Hematopoietic multipotent progenitor cell treated with erythropoietin and hydrocortisone succinate and interleukin-3 and kit ligand, for 17 days (in vitro differentiated cells): ENCODE measurements around the gene NEDD8.
"Not testable (repeated sequence)": the region's sequence is repeated elsewhere in the genome, so short reads cannot be mapped to it uniquely, and the experiment has no call there.

Experiments used
- DNase-seq: peaks from one replicate; pipeline ENCODE4 v3.0.0-alpha.2; 2015; ENCODE audit warnings: low spot score

NEDD8 gene

DNA sequence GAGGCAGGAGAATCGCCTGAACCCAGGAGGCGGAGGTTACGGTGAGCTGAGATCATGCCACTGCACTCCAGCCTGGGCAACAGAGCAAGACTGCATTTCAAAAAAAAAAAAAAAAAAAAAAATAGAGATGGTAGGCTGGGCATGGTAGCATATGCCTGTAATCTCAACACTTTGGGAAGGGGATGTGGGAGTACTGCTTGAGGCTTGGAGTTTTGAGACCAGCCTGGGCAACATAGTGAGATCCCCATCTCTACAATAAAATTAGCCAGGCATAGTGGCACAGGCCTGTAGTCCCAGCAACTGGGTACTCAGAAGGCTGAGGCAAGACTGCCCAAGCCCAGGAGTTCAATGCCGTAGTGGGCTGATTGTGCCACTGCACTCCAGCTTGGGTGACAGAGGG lies 9.2 kb downstream of the NEDD8 start:
- not testable (repeated sequence) for DNase-seq

DNA sequence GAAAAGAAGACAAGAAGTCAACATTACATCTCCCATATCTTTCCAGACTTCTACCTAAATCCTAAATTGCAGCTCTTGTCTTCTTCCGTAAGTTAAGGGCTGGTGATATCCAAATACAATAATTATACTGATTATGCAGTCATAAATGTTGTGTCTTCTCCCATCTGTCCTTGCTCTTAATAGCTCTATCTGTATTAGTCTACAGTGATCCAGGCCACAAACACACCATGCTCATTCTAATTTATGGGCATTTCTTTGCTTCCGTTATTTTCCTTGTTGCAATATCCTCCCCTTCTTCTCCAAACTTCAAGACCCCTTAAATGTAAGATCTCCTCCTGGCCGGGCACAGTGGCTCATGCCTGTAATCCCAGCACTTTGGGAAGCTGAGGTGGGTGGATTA lies 12.6 kb downstream of the NEDD8 start:
- DNase-seq = no peak

DNA sequence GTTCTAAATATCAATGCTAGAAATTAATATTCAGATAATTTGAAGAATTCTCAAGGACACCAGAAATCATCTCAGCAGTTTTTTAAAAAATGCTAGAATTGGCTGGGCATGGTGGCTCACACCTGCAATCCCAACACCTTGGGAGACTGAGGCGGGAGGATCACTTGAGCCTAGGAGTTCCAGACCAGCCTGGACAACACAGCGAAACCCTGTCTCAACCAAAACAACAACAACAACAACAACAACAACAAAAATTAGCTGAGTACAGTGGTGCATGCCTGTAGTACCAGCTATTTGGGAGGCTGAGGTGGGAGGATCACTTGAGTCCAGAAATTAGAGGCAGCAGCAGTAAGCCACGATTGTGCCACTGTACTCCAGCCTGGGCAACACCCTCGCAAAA lies 13.1 kb downstream of the NEDD8 start:
- no peak for DNase-seq

DNA sequence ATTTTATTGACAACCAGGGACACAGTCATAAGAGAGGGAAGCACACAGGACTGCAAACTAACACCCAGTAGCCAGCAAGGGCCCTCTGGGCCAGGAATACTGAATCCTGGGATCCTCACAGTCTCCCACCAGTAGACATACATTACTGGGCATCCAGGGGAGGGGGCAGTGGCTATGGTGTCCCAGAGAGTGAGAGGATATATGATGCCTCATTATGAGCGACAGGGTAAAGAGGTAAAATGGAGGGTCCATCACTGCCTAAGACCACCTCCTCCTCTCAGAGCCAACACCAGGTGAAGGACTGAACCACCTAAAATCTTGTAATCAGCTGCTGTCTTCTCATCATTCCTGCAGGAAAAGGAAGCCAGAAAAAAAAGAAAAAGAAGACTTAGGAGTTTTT lies 15.3 kb downstream of the NEDD8 start:
- not testable (repeated sequence) for DNase-seq

DNA sequence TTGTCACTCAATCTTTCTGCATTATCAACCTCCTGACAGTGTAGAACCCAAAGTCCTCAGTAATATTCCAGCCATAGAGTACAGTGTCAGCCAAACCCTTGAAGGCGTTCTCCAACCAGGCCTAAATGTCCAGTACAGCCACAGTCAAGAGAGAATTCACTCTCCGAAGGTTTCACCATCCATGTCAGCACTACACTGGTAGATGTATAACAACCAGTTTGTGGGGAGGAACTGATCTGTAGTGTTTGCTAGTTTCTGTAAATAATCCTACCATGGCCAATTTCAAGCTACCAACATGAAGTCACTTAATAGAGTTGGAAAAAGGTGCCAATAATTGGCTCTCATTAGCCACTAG lies 15.8 kb downstream of the NEDD8 start:
- DNase-seq = no peak

DNA sequence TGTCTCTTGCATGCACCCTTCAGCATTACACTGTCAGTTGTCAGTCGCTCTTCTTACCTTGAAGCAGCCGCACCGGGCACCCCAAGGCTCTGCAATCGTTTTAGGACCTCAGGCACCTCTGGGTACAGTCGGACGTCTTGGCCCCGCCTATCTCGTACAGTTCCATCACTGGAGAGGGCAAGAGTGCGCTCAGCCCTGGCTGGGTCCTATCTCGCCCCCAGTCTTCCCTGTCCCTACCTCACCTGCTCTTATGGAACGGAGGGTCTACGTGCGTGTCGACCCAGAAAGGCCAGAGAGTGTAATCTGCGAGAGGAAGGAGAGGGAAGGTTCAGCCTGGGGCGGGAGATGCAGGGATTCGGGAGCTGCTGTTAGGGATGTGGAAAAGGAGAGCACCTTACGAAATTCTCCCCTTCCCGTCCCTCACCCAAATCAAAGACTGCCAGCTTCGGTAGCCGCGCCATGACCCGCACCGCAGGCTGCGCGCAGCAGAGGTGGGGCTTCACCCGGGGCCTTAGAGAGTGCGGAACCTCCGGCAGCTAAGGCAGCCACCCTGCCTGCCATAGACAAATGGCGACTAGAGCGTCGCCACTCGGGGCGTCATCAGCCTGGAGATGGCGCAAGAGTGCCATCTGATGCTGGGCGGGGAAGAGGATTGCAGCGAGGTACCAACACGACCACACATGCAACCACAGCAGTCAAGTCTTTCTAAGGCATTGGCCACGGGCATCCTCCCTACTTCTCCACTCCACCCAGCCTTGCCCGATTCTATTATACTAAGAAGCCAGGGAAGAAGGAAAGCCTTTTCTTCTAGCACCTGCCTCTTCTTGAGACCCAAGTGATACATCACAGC lies 16.4 kb downstream of the NEDD8 start, which contains the start of gene MDP1:
Gene MDP1 (minus strand): TSS at position 572 of the 850 bp plus-strand sequence. CDS start 111 bp downstream, at position 461.
- peak; percentile 91 for DNase-seq

DNA sequence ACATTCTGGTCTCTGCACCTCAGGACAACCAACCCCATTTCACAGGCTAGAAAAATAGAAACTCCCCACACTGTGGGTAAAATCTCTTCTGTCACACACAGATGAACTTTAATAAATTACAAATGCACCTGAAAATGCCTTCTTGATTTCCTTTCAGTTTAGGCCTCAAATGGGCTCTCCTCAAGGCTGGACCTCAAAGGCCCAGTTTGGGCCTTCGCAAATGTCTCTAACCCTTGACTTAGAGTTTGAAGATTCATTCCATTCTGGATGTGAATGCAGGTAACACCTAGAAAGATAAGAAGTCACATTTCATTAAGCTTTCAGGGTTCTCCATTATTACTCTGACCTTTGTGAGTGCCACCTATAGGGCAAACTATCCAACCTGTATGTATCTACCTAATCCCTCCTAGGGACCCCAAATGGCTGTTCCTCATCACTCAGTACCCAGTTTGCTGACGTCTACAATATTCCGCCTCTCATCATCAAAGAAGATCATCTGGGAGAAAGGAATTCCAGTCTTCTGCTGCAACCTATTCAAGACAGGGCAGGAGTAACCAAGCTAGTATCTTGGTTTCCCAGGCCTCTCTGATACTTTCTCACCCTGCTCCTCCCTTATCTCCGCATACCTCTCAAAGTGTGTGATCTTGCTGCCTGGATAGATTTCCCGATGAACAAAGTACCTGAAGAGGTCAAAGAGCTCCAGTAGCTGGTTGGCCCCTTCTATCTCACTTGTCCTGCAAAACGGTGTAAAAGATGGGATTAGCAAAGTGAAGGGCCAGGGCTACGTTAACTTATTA lies 18.1 kb downstream of the NEDD8 start:
- DNase-seq = no peak

DNA sequence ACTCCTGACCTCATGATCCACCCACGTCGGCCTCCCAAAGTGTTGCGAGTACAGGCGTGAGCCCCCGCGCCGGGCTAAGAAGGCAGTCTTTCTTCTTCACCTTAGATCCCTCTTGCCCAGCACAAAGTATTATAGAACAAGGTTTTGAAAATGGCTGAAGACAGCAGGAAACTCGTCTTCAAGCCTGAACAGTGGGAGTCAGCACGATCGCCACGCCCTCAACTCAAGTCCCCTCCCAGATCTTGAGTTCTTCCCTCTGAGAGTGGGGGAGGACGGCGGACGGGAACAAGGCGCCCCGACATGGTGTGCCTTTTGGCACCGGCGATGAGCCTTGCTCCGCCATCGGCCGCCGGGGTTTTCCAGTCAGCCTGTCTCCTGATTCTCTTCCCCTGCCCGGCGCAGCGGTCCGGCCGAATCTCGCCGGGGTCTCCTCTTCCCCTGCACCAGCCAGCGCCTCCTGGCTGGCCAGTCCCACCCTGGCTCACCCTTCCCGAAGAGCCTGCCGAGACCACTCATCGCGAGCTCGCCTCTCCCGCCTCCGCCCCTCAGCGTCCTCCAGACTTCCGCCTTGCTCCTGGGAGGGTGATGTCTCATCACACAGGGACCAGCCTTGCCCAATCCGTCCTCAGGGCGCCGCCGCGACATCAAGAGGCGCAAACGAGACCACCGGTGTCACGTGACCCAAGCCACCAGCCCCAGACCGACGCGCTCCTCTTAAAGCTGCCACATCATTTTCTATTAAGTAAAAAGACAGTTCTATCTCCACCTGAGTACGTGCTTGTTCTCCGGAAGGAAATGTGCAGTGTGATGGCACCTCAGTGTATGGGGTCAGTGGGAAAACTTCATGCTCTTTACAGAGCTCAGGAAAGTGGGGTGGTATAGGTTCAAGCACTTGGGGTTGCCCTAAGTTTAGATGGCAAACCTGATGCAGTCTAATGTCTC lies 19.0 kb downstream of the NEDD8 start, which contains the start of gene CHMP4A:
Gene CHMP4A (minus strand): TSS at position 565 of the 942 bp plus-strand sequence. CDS start 49 bp downstream, at position 516.
- peak; percentile 84 for DNase-seq

DNA sequence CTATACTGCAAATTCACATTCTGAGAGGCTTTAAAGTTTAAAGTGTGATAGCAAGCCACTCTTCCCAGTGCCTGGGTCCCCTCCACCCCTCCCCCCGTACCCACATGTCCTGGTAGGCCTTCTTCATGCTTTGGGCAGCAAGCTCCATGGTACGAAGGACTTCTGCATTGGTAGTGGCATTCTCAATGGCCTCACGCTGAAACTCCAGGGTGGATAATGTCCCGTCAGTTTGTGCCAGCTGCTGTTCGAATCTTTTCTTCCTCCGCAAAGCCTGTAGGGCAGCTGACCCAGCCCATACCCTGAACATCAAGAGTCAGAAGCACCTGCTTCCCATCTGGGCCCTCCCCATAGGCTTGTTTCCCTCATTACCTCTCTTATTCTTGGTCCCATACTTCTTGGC lies 20.9 kb downstream of the NEDD8 start:
- DNase-seq = no peak

DNA sequence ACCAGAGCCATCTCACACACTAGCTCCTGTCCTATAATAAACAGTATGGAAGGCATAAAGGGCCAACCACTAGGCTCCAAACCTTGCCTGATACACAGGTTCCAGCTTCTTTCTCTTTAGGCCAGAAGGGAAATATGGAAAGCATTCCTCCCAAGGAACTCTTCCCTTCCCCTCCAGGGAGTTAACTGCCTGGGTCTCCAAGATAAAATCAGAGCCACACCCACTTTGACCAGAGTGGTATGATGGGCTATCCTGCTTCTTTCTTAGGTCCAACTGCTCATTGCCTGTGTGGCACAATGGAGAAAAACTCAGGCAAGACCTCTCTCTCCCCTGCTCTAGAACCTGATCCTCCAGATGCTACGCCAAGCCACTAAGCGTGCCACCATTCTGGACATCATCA lies 24.5 kb downstream of the NEDD8 start:
- DNase-seq = no peak

DNA sequence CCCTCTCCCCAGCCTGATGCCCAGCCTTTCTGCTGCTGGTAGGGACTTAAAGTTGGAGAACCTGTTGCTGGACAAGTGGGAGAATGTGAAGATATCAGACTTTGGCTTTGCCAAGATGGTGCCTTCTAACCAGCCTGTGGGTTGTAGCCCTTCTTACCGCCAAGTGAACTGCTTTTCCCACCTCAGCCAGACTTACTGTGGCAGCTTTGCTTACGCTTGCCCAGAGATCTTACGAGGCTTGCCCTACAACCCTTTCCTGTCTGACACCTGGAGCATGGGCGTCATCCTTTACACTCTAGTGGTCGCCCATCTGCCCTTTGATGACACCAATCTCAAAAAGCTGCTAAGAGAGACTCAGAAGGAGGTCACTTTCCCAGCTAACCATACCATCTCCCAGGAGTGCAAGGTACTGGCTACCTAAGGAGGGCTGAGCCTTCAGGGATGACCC lies 25.0 kb downstream of the NEDD8 start:
- DNase-seq = no peak

DNA sequence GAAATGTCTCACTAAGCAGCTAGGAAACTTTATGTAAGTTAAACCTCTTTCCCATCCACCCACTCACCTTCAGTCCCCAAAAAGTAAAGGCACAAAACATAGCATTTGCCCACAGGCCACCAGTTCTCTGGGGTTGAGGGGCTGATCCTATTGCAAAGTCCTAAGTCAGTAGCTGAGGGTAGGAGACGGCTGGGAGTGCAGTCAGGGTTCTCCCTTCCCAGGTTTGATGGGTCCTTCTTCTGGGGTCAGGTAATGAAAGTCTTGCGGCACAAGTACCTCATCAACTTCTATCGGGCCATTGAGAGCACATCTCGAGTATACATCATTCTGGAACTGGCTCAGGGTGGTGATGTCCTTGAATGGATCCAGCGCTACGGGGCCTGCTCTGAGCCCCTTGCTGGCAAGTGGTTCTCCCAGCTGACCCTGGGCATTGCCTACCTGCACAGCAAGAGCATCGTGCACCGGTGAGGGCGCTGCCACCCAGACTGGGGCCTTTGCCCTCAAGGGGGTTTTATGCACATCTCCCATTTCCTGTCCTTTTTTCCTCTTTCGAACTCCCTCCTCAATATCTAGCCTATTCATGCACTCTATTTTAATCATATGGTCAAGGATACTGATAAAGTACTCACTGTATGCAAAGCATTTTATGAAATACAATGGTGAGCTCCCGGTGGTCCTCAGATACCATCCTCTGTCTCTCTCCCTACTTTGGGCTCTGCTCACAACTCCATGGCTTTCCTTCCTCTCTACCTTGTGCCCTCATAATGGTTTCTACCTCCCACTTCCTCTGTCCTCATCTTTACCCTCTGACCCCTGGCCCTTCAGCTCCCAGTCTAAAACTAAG lies 25.7 kb downstream of the NEDD8 start:
- DNase-seq = no peak

DNA sequence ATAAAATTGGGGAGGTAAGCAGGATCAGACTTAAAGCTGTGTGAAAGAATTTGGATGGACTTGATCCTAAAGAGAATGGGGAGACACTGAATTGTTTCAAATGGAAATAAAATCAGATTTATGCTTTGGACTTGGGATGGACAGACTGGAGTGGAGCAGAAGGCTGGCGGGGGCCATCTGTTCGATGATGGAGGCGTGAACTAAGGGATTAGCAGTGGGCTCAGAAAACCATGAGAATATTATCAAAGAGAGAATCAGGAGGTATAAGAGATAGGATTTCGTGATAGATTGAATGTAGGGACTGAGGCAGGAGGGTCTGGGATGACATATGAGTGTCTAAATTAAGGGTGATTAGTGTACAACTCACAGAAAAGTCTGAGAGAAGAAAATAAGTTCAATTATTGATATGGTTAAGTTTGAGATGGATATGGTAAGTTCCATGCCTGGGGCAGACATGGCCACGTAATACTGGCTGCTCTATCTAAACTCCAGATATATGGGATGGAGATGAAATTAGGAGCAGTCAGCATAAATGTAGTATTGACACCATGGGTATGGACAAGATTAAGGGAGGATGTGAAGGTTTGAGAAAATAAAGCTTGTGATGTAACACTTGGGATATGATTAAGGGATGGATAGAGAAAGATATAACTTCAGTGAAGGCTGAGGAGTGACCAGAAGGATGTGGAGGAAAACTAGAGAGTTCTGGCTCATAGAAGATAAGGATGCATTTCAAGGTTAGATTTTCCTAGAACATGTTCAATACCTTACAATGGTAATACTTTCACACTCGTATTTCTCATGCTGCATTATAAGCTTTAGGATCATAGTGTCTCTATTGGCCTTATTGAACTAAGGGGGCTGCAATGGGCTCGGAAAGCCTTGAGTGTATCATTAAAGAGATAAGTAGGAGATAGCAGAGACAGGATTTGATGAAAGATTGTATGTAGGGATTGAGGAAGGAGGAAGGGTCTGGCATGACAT lies 27.7 kb downstream of the NEDD8 start:
- no peak for DNase-seq

DNA sequence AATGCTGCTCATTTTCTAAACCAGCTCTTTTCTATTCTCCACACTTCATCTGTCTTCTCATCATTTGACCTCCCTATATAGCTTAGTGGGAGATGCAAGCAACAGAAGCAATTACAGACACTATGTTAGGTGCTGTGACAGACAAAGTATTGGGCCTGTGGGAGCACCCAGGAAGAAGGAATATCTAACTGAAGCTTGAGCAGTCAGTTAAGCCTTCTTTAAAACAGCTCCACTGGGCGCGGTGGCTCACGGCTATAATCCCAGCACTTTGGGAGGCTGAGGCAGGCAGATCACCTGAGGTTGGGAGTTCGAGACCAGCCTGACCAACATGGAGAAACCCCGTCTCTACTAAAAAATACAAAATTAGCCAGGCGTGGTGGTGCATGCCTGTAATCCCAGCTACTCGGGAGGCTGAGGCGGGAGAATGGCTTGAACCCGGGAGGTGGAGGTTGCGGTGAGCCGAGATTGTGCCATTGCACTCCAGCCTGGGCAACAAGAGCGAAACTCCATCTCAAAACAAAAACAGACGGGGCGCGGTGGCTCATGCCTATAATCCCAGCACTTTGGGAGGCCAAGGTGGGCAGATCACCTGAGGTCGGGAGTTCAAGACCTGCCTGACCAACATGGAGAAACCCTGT lies 28.8 kb downstream of the NEDD8 start:
- DNase-seq = not testable (repeated sequence)

DNA sequence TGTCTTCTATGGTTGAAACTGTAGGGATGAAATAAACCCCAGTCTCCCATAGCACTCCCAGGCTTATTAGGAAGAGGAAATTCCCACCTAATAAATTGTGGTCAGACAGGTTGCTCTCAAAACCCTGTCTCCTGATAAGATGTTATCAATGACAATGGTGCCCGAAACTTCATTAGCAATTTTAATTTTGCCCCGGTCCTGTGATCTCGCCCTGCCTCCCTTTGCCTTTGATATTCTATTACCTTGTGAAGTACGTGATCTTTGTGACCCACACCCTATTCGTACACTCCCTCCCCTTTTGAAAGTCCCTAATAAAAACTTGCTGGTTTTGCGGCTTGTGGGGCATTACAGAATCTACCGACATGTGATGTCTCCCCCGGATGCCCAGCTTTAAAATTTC lies 29.6 kb downstream of the NEDD8 start:
- not testable (repeated sequence) for DNase-seq

DNA sequence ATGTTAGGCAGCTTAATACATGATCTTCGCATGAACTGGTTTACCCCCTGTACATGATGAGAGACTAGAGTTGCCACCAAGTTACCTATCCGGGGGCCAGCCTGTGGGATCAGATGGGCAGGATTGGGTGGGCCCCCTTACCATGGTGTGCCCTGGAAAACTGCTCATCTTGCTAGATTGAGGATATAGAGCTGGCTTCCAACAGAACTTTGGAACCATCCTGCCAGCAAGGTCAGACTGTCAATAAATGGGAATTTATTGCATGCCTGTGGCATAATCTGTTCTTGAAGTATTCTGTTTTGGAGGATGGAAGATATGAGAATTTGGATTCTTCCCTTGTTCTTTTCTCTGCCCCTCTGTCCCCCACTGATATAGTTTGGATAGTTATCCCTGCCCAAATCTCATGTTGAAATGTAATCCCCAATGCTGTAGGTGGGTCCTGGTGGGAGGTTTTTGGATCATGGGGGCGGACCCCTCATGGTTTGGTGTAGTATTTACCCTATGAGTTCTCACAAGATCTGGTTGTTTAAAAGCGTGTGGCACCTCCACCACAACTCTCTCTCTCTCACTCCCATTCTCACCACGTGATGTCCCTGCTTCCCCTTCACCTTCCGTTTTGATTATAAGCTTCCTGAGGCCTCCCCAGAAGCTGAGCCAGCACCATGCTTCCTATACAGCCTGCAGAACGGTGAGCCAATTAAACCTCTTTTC lies 33.2 kb downstream of the NEDD8 start:
- no peak for DNase-seq

DNA sequence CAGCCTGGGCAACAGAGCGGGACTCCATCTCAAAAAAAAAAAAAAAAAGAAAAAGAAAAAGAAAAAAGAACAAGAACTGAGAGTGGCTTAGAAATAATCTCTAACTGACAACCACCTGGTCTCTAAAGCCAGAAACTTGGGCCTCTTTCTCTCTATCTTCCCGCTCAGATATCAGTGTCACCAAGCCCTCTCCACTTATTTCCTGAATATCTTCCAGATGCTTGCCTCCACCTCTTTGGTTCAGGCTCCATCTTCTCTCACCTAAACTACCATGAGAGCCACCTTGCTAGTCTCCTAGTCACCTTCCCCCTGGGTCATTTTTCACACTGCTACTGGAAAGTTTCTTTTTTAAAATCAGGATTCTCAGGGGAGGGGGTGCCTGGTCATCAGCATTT lies 35.1 kb downstream of the NEDD8 start:
- DNase-seq = no peak
